Stimulated activated CD8-positive, alpha-beta memory T cell treated with anti-CD3 and anti-CD28 coated beads, Interleukin-7, amount 100 ng/mL, for 24 hours (primary cell): ENCODE data around the gene MLLT3.
"Not testable (repeated sequence)": the region's sequence is repeated elsewhere in the genome, so short reads cannot be mapped to it uniquely, and the experiment has no call there.

Source experiments
- DNase-seq: peaks from one replicate; pipeline ENCODE4 v3.0.0-alpha.2; 2020; ENCODE audit warnings: low read depth

MLLT3 gene

DNA sequence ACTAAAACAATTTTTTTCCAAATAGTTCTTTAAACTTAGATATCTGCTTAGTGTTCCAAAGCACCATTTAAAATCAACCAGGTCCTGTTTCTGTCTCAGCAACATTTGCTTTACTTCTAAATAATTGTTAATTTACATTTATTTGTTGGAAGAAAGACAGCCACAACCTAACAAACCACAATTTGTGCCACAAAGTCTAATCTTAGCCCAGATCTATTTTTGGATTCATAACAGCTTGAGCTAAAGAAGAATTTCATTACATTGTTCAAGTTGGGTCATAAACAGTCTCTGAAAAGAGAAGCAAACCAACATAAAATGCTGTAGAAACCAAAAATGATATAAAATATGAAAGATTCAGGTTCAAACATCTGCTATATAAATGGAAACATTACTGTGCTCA, 24.4 kb downstream of the MLLT3 start:
- DNase-seq: no peak

DNA sequence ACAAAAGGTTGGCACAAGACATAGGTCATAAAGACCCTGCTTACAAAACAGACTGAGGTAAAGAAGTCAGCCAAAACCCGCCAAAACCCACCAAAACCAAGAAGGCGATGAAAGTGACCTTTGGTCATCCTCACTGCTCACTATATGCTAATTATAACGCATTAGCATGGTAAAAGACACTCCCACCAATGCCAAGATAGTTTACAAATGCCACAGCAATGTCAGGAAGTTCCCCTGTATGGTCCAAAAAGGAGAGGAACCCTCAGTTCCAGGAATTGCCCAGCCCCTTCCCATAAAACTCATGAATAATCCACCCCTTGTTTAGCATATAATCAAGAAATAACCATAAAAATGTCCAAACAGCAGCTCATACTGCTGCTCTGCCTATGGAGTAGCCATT, 27.7 kb downstream of the MLLT3 start:
- no peak for DNase-seq

DNA sequence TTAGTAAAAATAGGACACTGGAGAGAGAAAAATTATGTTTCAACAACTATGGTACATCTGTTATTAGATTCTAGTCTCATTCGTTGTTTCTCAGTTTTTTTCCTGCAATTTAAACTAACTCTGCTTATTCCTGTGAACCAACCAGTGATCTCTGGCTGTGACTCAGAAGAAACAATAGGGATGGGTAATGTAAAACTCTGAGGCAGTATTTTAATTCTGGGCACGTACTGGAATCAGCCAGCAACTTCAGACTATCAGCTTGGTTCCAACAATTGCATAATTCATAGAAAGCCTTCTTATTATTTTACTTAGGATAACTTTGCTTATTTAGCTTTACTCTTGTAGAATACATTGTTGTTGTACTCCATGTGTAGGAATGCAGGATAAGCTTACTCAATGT, 28.8 kb downstream of the MLLT3 start:
- DNase-seq: no peak

DNA sequence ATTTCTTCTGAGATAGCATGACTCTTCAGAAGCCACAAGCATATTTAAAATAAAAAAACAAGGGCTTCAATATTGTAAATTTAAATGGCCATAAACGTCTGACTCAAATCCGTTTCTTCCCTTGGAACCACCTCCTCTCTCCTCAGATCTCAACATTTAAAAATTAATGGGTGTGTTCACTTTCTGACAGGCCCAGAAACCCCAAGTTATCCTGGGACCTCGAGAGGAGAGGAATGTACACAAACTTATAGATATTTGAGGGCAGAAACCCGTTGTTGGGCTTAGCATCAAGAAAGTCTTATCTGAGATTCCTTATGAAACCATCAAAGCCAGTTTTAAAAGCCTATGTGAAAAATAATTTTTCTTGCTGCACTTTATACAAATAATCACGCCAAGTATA, 29.2 kb downstream of the MLLT3 start:
- DNase-seq: no peak

DNA sequence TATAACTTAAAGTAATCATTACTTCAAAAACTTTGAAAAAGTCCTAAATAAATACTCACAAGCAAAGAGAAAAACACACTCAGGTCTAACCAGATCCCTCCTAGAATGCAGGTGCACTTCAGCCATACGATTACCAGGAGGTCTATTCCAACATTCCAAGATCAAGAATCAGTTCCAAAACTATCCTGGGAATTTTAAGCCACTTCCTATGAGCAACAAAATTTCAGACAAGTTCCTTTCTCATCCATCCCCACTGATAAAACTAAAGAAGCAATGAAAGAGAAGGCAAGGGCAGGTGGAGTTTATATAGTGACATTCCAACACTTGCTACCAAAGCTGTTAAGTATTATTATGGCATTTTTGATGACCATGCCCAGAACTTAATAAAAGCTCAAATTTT, 29.6 kb downstream of the MLLT3 start:
- DNase-seq: no peak

DNA sequence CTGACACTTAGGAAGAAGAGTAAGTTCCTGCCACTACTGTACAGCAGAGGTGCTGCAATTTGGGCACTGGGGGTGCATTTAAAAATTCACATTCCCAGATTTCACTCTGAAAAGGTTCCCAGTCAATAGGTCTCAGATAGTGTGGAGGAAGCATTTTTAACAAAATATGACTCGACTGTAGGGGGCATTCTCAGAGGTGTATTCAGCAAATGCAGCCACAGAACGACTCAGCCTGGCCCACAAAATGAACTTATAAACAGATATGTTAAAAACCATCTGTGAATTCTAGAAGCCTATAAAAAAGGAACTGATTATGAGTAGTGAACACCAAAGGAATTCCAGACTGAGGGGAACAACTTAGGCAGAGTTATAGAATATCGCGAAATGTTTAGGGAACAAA, 31.1 kb downstream of the MLLT3 start:
- no peak for DNase-seq

DNA sequence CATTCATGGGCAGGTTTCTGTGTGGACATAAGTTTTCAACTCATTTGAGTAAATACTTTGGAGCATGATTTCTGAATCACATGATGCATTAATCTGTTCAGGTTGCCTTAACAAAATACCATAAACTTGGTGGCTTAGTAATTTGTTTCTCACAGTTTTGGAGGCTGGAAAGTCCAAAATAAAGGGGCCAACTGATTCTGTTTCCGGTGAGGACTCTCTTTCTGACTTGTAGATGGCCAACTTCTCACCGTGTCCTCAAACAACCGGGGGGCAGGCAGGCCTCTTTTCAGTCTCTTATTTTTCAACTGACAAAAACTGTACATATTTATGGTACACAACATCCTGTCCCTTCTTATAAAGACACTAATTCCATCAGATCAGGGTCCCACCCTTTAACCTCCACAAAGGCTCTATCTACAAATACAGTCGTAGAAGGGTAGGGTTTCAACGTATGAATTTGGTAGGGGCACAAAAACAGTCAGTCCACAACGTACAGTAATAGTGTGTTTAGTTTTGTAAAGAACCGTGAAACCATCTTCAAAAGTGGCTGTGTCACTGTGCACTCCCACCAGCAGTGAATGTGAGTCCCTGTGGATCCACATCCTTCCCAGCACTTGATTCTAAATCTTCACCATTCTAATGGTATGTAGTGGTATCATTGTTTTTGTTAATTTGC, 37.2 kb downstream of the MLLT3 start:
- no peak for DNase-seq

DNA sequence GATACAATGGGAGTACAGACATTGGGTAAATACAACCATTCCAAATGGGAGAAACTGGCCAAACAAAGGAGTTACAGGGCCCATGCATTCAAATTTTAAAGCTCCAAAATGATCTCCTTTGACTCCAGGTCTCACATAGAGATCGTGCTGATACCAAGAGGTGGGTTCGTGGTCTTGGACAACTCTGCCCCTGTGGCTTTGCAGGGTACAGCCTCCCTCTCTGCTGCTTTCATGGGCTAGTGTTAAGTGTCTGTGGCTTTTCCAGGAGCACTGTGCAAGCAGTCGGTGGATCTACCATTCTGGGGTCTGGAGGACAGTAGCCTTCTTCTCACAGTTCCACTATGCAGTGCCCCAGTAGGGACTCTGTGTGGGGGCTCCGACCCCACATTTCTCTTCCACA, 39.2 kb downstream of the MLLT3 start:
- not testable (repeated sequence) for DNase-seq

DNA sequence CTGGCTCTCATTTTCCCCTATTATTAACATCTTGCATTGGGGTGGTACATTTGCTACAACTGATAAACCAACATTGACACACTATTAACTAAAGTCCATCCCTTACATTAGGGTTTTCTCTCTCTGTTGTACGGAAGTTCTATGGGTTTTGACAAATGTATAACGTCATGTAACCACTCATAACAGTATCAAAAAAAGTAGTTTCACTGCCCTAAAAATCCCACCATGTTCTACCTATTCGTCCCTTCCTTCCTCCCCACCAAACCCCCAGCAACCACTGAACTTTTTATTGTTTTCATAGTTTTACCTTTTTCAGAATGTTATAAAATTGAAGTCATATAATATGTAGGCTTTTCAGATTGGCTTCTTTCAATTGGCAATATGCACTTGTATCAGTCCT, 40.1 kb downstream of the MLLT3 start:
- no peak for DNase-seq

DNA sequence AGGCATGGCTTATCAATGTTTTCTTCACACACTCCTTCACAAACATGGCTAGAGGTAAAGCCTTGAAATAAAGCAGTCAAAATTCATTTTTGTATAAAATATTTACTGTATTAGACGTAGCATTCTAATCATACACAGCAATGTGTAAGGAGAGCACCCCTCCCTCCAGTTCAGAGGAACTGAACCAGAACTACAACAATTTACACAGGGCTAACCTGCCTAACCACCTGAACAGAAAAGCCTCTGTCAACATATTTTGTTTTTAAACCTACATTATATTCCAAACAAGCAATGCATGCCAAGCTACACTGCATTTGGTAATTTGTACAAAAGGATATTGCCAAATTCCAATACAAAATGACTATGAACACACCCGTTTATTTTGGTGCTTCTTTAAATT, 41.6 kb downstream of the MLLT3 start:
- DNase-seq: no peak

DNA sequence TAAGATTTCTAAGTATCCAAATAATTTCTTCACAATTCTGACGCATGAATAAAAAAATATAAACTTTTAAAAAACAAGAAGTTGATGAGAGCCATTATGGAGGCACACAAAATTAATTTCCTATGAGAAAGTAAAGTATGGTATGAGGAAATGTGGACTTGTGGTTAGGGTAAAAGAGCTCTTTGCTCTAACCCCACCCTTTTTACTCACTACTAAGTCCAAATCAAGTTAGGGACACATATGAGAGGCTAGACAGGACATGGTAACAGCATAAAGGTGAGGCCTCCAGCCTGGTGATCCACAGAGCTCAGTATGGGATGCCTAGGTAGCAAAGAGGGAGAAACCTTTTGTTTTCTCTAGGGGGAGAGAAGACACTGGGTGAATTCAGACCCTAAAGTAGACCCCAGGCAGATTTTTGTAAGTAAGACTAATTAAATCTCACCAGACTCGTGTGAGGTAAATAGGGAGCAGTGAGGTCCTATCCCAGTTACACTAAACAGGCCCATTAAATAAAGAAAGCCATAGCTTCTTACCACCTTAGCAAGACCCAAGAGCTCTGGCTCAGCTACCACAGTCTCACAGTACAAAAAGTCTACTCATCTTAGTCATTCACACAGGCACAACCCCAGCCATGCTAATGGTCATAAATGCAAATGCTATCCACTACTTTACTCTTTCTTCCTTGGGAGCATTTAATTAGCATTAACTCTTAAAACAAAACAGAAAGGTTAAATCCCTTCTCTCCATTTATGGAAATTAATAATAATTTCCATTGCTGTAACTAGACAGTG, 42.6 kb downstream of the MLLT3 start:
- DNase-seq: no peak

DNA sequence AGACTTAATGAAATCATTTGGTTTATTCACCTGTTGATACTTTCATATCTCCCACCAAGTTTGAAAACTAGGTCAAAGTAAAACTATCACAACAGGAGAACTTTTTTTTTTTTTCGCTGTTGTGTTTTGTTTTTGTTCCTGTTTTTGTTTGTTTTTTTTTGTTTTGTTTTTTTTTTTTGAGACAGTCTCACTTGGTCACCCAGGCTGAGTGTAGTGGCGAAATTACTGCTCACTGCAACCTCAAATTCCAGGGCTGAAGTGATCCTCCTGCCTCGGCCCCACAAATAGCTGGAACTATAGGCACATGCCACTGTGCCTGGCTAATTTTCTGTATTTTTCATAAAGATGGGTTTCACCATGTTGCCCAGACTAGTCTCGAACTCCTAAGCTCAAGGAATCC, 49.3 kb downstream of the MLLT3 start:
- no peak for DNase-seq

DNA sequence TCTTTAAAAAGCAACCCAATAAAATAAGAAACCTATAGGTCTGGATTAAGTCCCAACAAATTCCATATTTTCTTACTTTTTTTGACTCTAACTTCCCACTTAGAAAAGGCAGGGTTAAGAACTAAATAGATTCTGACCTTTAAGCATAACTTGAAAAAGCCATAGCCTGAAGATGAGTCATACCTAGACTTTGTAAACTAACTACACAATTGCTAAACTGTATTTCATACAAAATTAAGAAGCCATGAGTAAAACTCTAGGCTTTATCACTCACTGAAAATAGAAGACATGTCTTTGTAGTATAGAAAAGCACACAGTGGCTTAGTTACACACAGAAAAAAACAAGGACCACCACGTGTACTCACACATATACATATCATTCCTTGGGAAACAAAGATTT, 51.5 kb downstream of the MLLT3 start:
- DNase-seq: no peak

DNA sequence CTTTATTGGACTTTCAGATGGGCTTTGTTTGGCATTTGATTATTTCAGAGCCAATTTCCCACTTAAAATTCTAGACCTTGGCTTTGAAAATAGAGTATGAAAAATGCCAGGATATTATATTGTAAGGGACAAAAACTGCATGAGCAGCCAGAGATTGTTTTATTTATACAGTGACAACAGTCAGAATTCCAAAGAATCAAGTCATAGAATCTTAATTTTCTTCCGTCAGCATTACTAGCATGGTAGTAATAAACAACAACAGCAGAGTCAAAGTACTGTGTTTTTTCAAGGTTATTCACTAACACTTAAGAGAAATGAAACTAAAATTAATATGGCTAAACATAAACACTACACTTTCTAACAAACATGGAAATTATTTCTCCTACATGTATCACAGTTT, 52.2 kb downstream of the MLLT3 start:
- no peak for DNase-seq

DNA sequence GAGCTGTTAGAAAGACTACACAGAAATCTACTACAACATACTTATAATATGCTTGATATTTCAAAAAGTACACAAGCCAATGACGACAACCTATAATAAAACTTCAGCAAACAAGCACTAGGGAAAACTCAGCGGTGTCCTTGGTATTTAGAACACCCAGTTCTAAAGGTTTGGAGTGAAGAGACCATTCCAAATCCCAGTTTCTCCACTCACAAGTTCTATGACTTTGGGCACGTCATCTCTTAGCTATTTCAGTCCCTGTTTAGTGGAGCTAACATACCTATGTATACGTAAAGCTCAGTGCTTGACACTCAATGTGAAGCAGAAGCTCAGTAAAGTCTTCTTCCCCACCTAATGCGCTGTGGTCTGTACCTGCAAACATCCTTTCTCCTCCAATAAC, 52.8 kb downstream of the MLLT3 start:
- no peak for DNase-seq

DNA sequence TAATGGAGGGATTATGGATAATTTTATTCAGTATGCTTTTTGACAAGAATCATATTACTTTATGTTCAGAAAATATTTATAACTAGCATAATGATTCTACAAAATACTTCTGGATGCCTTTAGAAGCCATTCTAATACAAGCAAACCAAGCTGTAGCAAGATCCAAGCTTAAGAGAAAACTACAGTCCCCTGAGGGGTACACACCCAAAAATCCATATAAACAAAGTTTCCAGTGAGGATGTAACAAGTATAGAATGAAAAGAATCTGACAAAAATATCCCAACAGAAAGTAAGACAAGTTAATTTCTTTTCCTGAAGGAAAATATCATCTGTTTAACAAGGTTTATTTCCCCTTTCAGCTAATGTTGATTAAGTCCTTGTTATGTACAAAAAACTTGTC, 53.9 kb downstream of the MLLT3 start:
- DNase-seq: no peak

DNA sequence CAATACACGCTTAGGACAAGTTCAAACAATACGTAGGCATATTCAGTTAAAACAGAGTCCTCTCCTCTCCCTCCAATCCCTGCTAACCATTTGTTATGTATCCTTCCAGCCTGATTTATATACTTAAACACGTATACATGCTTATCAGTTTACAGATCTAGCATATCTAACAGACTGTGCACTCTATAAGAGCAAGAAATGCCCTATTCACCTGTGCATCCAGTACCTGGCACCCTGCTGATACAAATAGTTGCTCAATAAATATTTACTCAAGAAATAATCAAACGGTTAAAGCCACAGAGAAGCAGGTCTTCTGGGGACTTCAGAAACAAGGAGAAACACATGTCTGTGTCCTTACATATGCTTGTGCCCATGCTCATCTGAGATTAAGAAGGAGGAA, 55.9 kb downstream of the MLLT3 start:
- DNase-seq: no peak

DNA sequence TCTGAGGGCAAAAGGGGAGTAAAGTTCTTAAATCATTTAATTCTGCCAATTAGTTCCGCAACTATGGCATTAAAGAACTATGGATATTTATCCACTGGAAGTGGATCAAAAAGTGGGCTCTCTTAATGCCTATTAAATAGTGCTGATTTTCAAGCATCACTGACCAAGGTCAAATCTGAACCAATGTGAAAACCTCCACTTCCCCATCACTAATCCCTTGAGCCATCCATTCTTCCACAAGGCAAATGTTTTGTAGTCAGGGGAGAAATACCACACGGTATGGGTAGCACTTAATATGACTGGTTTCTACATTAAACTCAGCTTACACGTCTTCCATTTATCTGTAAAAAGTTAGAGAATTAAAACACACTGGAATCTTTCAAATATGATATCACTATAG, 57.6 kb downstream of the MLLT3 start:
- DNase-seq: no peak

DNA sequence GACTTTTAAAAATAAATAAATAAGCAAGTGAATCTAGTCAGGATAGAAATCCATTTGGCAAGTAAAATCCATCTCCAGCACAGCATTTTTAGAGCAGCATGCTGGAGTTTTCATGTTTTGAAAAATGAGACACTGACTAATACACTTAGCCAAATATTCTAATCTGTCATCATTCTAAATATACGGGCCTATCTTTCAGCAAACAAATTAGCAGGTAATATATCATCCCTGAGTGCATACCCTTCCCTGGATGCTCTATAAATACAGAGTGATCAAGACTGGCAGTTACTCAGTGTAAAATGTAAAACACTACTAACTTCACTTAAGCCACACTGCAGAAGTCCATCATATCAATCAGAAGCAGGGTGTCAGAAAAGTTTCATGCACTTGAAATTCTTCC, 58.4 kb downstream of the MLLT3 start:
- no peak for DNase-seq

DNA sequence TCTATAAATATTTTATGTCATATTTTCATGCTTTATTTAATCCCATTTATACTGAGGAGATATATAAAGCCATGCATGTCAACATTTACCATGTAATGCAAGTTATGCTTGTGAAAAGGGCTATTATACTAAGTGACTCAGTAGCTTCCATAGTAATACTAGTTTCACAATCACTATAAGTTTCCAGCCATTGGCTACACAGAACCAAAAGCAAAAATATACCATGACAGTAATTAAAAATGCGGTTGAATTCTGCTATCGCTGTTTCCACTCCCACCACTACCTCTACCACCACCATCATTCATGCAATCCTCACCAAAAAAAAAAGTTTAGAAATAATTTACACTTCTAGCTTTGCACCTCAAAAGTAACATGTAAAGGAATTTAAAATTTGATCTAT, 60.2 kb downstream of the MLLT3 start:
- DNase-seq: no peak

DNA sequence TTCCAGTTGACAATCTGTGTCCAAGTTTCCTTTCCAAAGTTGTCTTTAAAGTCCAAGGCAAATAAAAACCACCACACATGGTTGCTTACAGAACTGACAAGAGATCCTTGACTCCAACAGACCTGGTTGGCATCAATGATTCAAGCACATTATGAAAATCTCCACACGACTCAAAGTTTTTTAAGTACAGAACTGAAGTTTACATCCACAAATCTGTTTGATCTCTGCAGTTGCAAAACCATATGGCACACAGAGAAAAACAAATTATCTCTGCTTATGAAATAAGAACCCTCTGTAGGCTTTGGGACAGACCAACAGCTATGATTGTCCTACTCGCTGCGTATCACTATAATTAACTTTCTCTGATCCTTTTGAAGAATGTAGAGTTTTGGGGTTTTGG, 60.8 kb downstream of the MLLT3 start:
- DNase-seq: no peak

DNA sequence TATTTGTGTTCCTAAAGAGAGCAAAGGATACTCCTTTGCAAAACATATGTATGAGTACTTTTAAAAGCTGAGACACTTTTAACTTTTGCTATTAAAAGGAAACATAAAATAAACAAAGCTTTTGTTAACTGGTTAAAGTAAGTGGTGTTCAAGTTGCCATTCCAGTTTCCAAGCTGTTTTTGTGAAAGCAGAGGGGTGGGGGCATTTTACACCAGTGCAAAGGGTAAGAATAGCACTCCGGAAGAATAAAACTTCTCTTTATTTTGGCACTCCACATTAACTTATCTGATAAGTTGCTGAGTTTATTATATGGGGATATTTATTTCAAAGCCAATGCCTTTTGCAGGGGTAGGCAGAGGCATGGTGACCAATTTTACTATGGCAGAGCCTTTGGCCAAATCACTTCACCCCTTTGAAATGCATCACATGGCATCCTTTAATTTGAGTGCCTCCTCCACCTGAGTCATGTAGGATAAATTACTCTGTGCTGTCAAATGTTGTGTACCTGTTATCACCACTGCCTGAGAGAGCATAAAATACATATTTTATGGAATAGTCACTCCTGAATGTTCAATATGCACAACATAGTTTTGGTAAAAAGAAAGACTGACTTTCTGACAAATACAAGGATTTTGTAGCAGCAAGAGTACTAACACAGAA, 62.9 kb downstream of the MLLT3 start:
- no peak for DNase-seq

DNA sequence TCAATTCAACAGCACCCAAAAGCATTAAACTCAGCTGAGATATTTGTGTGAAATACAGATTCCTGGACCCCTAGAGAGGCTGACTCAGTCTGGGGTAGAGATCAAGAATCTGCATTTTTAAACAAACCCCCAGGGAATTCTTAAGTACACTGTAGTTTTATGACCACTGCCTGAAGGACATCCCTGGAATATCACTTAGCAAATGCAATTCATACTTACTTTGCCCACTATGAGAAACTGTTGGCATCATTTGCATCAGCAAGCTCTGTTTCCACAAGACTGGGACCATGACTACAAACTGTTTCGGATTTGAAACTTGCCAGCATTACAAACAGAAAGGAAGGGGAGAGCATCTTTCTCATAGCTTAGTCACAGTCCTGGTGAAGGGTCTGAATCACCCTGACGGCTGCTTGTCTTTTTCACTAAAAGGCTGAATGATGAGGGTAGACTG, 63.7 kb downstream of the MLLT3 start:
- DNase-seq: no peak
